WI38 (cell line): Measurements from ENCODE around the gene GMEB2.

Experiments
- H3K4me3 ChIP-seq: 2 replicates; pipeline ENCODE4 v1.5.1; 2011; ENCODE audit warnings: low read depth, mild to moderate bottlenecking, control low read depth, low read length
- CTCF ChIP-seq: IDR thresholded peaks from 2 replicates; pipeline ENCODE4 v1.5.1; 2012; ENCODE audit warnings: low read depth, mild to moderate bottlenecking, control low read depth, low read length

Gene GMEB2

GRCh38 chr20:63568170-63568981, 58.5 kb downstream of the GMEB2 start:
- H3K4me3 ChIP-seq, result no peak overlapping the region
- no peak for TF ChIP-seq CTCF

GRCh38 chr20:63567386-63568169, 59.3 kb downstream of the GMEB2 start:
- no peak overlapping the region for H3K4me3 ChIP-seq
- no peak for TF ChIP-seq CTCF

GRCh38 chr20:63567136-63567385, 59.8 kb downstream of the GMEB2 start:
- TF ChIP-seq CTCF, result no peak
- no peak overlapping the region for H3K4me3 ChIP-seq

GRCh38 chr20:63566395-63567135, 60.3 kb downstream of the GMEB2 start:
- no peak for TF ChIP-seq CTCF
- no peak overlapping the region for H3K4me3 ChIP-seq

- H3K4me3 ChIP-seq, result no peak overlapping the region
Observed at GRCh38 chr20:63565699-63566335, 61.1 kb downstream of the GMEB2 start.

GRCh38 chr20:63565021-63565698, 61.7 kb downstream of the GMEB2 start:
- no peak overlapping the region for H3K4me3 ChIP-seq
- no peak for TF ChIP-seq CTCF

More at GRCh38 chr20:63565699-63566335, 61.1 kb downstream of the GMEB2 start:
- no peak for TF ChIP-seq CTCF
